ENCODE measurements around the gene LCTL. TPM values are rescaled to one million over a fixed set of nuclear protein-coding genes. Genes with fewer than 3 reads are reported as not detected.

Gene LCTL
- total RNA-seq, 1 experiment from 2014 or later: not detected

GRCh38 chr15:66573719-66574595, 8.2 kb upstream of the LCTL start:
- DNase-seq (ENCODE audit: low read depth, low spot score) (no peak), ATAC-seq (no peak)
- no peaks in the 10 kb centered on the region for H3K79me2 ChIP-seq (ENCODE audit: insufficient read depth, low read length)
- H3K4me2 ChIP-seq (ENCODE audit: low read length): no peak overlapping the region
- no peak overlapping the region for H3K27ac ChIP-seq (ENCODE audit: low read depth, low read length)
- H2AFZ ChIP-seq (ENCODE audit: low read depth, low read length, poor library complexity, severe bottlenecking): no peak overlapping the region
- H3K4me3 ChIP-seq (replicated peaks in 1 of 2; ENCODE audit: low read depth in 1 of 2, low read length in 2 of 2): no peak overlapping the region
- no peaks in the 10 kb centered on the region for H3K36me3 ChIP-seq (ENCODE audit: control insufficient read depth in 1 of 2, insufficient read depth in 2 of 2, low read length in 2 of 2)
- POLR2A ChIA-PET: no interaction called here
- no peak overlapping the region for H3K9ac ChIP-seq (ENCODE audit: low read length)
- intact Hi-C loops (cut with micrococcal nuclease): no loop called here
- no peaks in the 10 kb centered on the region for H4K20me1 ChIP-seq (ENCODE audit: insufficient read depth)
- peaks cover 0 to 8% of the 10 kb centered on the region in 2 experiments; a peak in 2 of 4 replicates for H3K4me1 ChIP-seq (ENCODE audit: control insufficient read depth in 1 of 2, insufficient read depth in 2 of 2, low read length in 2 of 2)
- TF ChIP-seq JUND (IDR thresholded peaks at IDR 0.05) (no peak), SIN3A (IDR thresholded peaks at IDR 0.05; ENCODE audit: low read depth) (no peak)
- no peaks in the 10 kb centered on the region for H3K9me3 ChIP-seq (ENCODE audit: control insufficient read depth in 1 of 2, insufficient read depth in 1 of 2, low read depth in 1 of 2, low read length in 2 of 2)
- H3K9me2 ChIP-seq (ENCODE audit: insufficient read depth): no peaks in the 10 kb centered on the region
- CTCF ChIA-PET: no interaction called here
- RAD21 ChIA-PET (ENCODE audit: low non-redundant PET in 1 of 2, low total read pairs in 2 of 2, uncharacterized antibody in 2 of 2, unreplicated experiment in 2 of 2): no interaction called here
- no TSS peak for BruUV-seq (replicated peaks)
- no peaks in the 10 kb centered on the region for H3K27me3 ChIP-seq (ENCODE audit: insufficient read depth, low read length)

DNA sequence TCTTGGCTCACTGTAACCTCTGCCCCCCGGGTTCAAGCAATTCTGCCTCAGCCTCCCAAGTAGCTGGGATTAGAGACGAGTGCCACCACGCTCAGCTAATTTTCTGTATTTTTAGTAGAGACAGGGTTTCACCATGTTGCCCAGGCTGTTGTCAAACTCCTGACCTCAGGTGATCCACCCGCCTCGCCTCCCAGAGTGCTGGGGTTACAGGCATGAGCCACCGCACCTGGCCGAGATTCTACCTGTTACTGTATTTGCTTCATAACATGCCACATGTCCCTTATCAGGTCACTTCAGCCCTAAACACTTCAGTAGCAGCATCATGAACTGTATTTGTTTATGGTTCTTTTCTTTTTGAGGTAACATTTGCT, 7.5 kb upstream of the LCTL start:
- no TSS peak for BruUV-seq (replicated peaks)
- Histone ChIP-seq H3K9me3 (ENCODE audit: control insufficient read depth in 1 of 2, insufficient read depth in 1 of 2, low read depth in 1 of 2, low read length in 2 of 2) (no peaks in the 10 kb centered on the region), H3K27me3 (ENCODE audit: insufficient read depth, low read length) (no peaks in the 10 kb centered on the region), H3K4me2 (ENCODE audit: low read length) (no peak overlapping the region), H3K4me1 (ENCODE audit: control insufficient read depth in 1 of 2, insufficient read depth in 2 of 2, low read length in 2 of 2) (peaks cover 0 to 4% of the 10 kb centered on the region in 2 experiments; a peak in 2 of 4 replicates), H3K36me3 (ENCODE audit: control insufficient read depth in 1 of 2, insufficient read depth in 2 of 2, low read length in 2 of 2) (no peaks in the 10 kb centered on the region), H3K9me2 (ENCODE audit: insufficient read depth) (no peaks in the 10 kb centered on the region), H2AFZ (ENCODE audit: low read depth, low read length, poor library complexity, severe bottlenecking) (no peak overlapping the region), H3K79me2 (ENCODE audit: insufficient read depth, low read length) (no peaks in the 10 kb centered on the region), H4K20me1 (ENCODE audit: insufficient read depth) (no peaks in the 10 kb centered on the region), H3K9ac (ENCODE audit: low read length) (no peak overlapping the region), H3K27ac (ENCODE audit: low read depth, low read length) (no peak overlapping the region), H3K4me3 (replicated peaks in 1 of 2; ENCODE audit: low read depth in 1 of 2, low read length in 2 of 2) (no peak overlapping the region)
- ATAC-seq: no peak
- CTCF ChIA-PET: no interaction called here
- RAD21 ChIA-PET (ENCODE audit: low non-redundant PET in 1 of 2, low total read pairs in 2 of 2, uncharacterized antibody in 2 of 2, unreplicated experiment in 2 of 2): no interaction called here
- POLR2A ChIA-PET: no interaction called here
- DNase-seq (ENCODE audit: low read depth, low spot score): no peak
- intact Hi-C loops (cut with micrococcal nuclease): no loop called here
- no peak for TF ChIP-seq SP1 (IDR thresholded peaks at IDR 0.05; ENCODE audit: low read depth)
- TF ChIP-seq JUND (IDR thresholded peaks at IDR 0.05): no peak
- TF ChIP-seq, protein P1, sequence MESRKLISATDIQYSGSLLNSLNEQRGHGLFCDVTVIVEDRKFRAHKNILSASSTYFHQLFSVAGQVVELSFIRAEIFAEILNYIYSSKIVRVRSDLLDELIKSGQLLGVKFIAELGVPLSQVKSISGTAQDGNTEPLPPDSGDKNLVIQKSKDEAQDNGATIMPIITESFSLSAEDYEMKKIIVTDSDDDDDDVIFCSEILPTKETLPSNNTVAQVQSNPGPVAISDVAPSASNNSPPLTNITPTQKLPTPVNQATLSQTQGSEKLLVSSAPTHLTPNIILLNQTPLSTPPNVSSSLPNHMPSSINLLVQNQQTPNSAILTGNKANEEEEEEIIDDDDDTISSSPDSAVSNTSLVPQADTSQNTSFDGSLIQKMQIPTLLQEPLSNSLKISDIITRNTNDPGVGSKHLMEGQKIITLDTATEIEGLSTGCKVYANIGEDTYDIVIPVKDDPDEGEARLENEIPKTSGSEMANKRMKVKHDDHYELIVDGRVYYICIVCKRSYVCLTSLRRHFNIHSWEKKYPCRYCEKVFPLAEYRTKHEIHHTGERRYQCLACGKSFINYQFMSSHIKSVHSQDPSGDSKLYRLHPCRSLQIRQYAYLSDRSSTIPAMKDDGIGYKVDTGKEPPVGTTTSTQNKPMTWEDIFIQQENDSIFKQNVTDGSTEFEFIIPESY (IDR thresholded peaks at IDR 0.05; ENCODE audit: extremely low read depth, insufficient replicate concordance, low read length): no peak
- TF ChIP-seq RAD21 (IDR thresholded peaks at IDR 0.05; ENCODE audit: low read depth): no peak
- TF ChIP-seq ELF1 (IDR thresholded peaks at IDR 0.05; ENCODE audit: borderline replicate concordance, low read depth): no peak
- no peak for TF ChIP-seq POLR2A (IDR thresholded peaks at IDR 0.05; ENCODE audit: borderline replicate concordance, extremely low read depth, insufficient read depth, insufficient read length)
- TF ChIP-seq CTCF (IDR thresholded peaks at IDR 0.05 in 2 of 3, conservative IDR thresholded peaks at IDR 0.05 in 1 of 3; ENCODE audit: borderline replicate concordance in 1 of 3, insufficient read depth in 1 of 3, low read depth in 2 of 3, low read length in 2 of 3): no peak
- TF ChIP-seq, protein P2, sequence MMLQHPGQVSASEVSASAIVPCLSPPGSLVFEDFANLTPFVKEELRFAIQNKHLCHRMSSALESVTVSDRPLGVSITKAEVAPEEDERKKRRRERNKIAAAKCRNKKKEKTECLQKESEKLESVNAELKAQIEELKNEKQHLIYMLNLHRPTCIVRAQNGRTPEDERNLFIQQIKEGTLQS (IDR thresholded peaks at IDR 0.05): no peak
- no peak for TF ChIP-seq ZNF274 (IDR thresholded peaks at IDR 0.05; ENCODE audit: low read depth, low read length)
- TF ChIP-seq ZFX (IDR thresholded peaks at IDR 0.05): no peak
- TF ChIP-seq, protein P3, sequence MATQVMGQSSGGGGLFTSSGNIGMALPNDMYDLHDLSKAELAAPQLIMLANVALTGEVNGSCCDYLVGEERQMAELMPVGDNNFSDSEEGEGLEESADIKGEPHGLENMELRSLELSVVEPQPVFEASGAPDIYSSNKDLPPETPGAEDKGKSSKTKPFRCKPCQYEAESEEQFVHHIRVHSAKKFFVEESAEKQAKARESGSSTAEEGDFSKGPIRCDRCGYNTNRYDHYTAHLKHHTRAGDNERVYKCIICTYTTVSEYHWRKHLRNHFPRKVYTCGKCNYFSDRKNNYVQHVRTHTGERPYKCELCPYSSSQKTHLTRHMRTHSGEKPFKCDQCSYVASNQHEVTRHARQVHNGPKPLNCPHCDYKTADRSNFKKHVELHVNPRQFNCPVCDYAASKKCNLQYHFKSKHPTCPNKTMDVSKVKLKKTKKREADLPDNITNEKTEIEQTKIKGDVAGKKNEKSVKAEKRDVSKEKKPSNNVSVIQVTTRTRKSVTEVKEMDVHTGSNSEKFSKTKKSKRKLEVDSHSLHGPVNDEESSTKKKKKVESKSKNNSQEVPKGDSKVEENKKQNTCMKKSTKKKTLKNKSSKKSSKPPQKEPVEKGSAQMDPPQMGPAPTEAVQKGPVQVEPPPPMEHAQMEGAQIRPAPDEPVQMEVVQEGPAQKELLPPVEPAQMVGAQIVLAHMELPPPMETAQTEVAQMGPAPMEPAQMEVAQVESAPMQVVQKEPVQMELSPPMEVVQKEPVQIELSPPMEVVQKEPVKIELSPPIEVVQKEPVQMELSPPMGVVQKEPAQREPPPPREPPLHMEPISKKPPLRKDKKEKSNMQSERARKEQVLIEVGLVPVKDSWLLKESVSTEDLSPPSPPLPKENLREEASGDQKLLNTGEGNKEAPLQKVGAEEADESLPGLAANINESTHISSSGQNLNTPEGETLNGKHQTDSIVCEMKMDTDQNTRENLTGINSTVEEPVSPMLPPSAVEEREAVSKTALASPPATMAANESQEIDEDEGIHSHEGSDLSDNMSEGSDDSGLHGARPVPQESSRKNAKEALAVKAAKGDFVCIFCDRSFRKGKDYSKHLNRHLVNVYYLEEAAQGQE (IDR thresholded peaks at IDR 0.05; ENCODE audit: low read depth): no peak
